ENCODE measurements around the gene TP53TG3B.
"Not testable (repeated sequence)": the region's sequence is repeated elsewhere in the genome, so short reads cannot be mapped to it uniquely, and the experiment has no call there.

DNA sequence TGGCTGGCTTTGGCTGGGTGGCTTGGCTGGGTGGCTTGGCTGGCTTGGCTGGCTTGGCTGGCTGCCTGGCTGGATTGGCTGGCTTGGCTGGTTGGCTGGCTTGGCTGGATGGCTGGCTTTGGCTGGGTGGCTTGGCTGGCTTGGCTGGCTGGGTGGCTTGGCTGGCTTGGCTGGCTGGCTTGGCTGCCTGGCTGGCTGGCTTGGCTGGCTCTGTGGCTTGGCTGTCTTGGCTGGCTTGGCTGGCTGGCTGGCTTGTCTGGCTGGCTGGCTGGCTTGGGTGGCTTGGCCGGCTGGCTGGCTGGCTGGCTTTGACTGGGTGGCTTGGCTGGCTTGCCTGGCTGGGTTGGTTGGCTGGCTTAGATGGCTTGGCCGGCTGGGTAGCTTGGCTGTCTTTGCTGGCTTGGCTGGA is 22.1 kb upstream of the TP53TG3B start:
- TF ChIP-seq POLR2A (IDR thresholded peaks at IDR 0.05): not testable (repeated sequence)
- TF ChIP-seq, protein P1, sequence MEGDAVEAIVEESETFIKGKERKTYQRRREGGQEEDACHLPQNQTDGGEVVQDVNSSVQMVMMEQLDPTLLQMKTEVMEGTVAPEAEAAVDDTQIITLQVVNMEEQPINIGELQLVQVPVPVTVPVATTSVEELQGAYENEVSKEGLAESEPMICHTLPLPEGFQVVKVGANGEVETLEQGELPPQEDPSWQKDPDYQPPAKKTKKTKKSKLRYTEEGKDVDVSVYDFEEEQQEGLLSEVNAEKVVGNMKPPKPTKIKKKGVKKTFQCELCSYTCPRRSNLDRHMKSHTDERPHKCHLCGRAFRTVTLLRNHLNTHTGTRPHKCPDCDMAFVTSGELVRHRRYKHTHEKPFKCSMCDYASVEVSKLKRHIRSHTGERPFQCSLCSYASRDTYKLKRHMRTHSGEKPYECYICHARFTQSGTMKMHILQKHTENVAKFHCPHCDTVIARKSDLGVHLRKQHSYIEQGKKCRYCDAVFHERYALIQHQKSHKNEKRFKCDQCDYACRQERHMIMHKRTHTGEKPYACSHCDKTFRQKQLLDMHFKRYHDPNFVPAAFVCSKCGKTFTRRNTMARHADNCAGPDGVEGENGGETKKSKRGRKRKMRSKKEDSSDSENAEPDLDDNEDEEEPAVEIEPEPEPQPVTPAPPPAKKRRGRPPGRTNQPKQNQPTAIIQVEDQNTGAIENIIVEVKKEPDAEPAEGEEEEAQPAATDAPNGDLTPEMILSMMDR (IDR thresholded peaks at IDR 0.05): not testable (repeated sequence)

All from heart left ventricle (tissue), 13 donors.